ENCODE data around the gene DGKK. TPM values are rescaled to one million over a fixed set of nuclear protein-coding genes. Genes with fewer than 3 reads are reported as not detected.

Gene DGKK
- total RNA-seq = not detected
- long read RNA-seq = 0 reads

GRCh38 chrX:50470103-50471031 lies at the start of gene DGKK:
Gene DGKK, minus strand, starts transcription at chrX:50470825. Its CDS starts 147 bp downstream, at chrX:50470678.
- ATAC-seq (ENCODE audit: poor library complexity) (no peak), DNase-seq (no peak)
- intact Hi-C loops (cut with DNase I) = no loop called here

GRCh38 chrX:50514811-50515210 lies 44.2 kb upstream of the DGKK start:
- intact Hi-C loops (cut with DNase I) = no loop called here
- no peak for DNase-seq
- ATAC-seq (ENCODE audit: poor library complexity) = no peak

- DNase-seq = no peak
- ATAC-seq (ENCODE audit: poor library complexity) = no peak
- intact Hi-C loops (cut with DNase I) = no loop called here
Observed at GRCh38 chrX:50497114-50497513, 26.5 kb upstream of the DGKK start.

GRCh38 chrX:50495616-50496015 lies 25.0 kb upstream of the DGKK start:
- ATAC-seq (ENCODE audit: poor library complexity) (no peak), DNase-seq (peak; percentile 68)
- intact Hi-C loops (cut with DNase I) = no loop called here

- intact Hi-C loops (cut with DNase I) = no loop called here
- ATAC-seq (ENCODE audit: poor library complexity) (no peak), DNase-seq (no peak)
Observed at GRCh38 chrX:50492720-50493119, 22.1 kb upstream of the DGKK start.

- intact Hi-C loops (cut with DNase I) = no loop called here
- ATAC-seq (ENCODE audit: poor library complexity) (no peak), DNase-seq (no peak)
Observed at GRCh38 chrX:50484662-50485061, 14.0 kb upstream of the DGKK start.

- no peak for DNase-seq
- intact Hi-C loops (cut with DNase I) = no loop called here
Observed at GRCh38 chrX:50483283-50483682, 12.7 kb upstream of the DGKK start.

GRCh38 chrX:50475208-50475607 lies 4.6 kb upstream of the DGKK start:
- ATAC-seq (ENCODE audit: poor library complexity) (no peak), DNase-seq (no peak)
- intact Hi-C loops (cut with DNase I) = no loop called here

More at GRCh38 chrX:50483283-50483682, 12.7 kb upstream of the DGKK start:
- no peak for ATAC-seq (ENCODE audit: poor library complexity)

GRCh38 chrX:50471390-50471789 lies 765 bp upstream of the DGKK start:
- DNase-seq (no peak), ATAC-seq (ENCODE audit: poor library complexity) (no peak)
- intact Hi-C loops (cut with DNase I) = no loop called here

- no peak for DNase-seq
- intact Hi-C loops (cut with DNase I) = no loop called here
Observed at GRCh38 chrX:50469206-50469605, 1.4 kb downstream of the DGKK start.

GRCh38 chrX:50459615-50460014 lies 11.0 kb downstream of the DGKK start:
- intact Hi-C loops (cut with DNase I) = no loop called here
- no peak for ATAC-seq (ENCODE audit: poor library complexity)

More at GRCh38 chrX:50469206-50469605, 1.4 kb downstream of the DGKK start:
- no peak for ATAC-seq (ENCODE audit: poor library complexity)

GRCh38 chrX:50458483-50458882 lies 12.1 kb downstream of the DGKK start:
- DNase-seq = no peak
- ATAC-seq (ENCODE audit: poor library complexity) = no peak
- intact Hi-C loops (cut with DNase I) = no loop called here

More at GRCh38 chrX:50459615-50460014, 11.0 kb downstream of the DGKK start:
- DNase-seq = no peak

GRCh38 chrX:50456712-50457484 lies 13.7 kb downstream of the DGKK start:
- intact Hi-C loops (cut with DNase I) = no loop called here
- no peak for ATAC-seq (ENCODE audit: poor library complexity)
- no peak for DNase-seq

GRCh38 chrX:50452782-50453181 lies 17.8 kb downstream of the DGKK start:
- DNase-seq = no peak
- intact Hi-C loops (cut with DNase I) = no loop called here
- ATAC-seq (ENCODE audit: poor library complexity) = no peak

GRCh38 chrX:50450324-50450723 lies 20.3 kb downstream of the DGKK start:
- ATAC-seq (ENCODE audit: poor library complexity) (no peak), DNase-seq (no peak)
- intact Hi-C loops (cut with DNase I) = no loop called here

- intact Hi-C loops (cut with DNase I) = no loop called here
- DNase-seq = no peak
- ATAC-seq (ENCODE audit: poor library complexity) = no peak
Observed at GRCh38 chrX:50448565-50448964, 22.1 kb downstream of the DGKK start.

- intact Hi-C loops (cut with DNase I) = no loop called here
- DNase-seq = no peak
- no peak for ATAC-seq (ENCODE audit: poor library complexity)
Observed at GRCh38 chrX:50447535-50447934, 23.1 kb downstream of the DGKK start.

- no peak for ATAC-seq (ENCODE audit: poor library complexity)
- intact Hi-C loops (cut with DNase I) = no loop called here
Observed at GRCh38 chrX:50442426-50443116, 28.1 kb downstream of the DGKK start.

GRCh38 chrX:50436797-50437196 lies 33.8 kb downstream of the DGKK start:
- DNase-seq = no peak
- ATAC-seq (ENCODE audit: poor library complexity) = no peak
- intact Hi-C loops (cut with DNase I) = no loop called here

More at GRCh38 chrX:50442426-50443116, 28.1 kb downstream of the DGKK start:
- DNase-seq = no peak

All from Right ventricle myocardium superior (tissue), 1 donor.